NOMO-1 (cell line): ENCODE data around the gene CIAO2A.
A peak's percentile ranks its signal among the peaks of the same experiment; 100 is the strongest.

Experiments used
- DNase-seq, 2 experiments: peaks; one replicate each; lab custom pipeline; 2025; ENCODE audit not compliant: unreplicated experiment in 2 of 2; lab: John Stamatoyannopoulos, UW

The CIAO2A gene

DNA sequence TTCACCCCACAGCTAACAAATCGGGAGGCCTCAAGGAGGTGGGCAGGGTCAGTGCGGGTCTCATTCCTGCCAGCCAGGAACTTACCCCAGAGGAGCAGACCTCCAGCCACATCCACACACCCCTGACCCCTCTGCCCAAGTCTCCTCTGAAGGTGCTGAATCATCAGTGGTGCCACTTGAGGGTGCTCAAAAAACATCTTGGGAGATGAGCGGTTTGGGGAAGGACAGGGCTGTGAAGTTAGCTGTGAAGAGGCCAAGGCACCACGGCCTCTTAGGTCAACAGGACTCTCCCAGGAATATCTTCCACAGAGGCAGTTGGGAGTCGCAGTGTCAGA, 48.6 kb downstream of the CIAO2A start:
- DNase-seq: no peak

- DNase-seq: peak; percentile 53 to 77
These were observed 49.1 kb downstream of the CIAO2A start for GRCh38 chr15:64044300-64045100.

- peak in 1 of 2 experiments; percentile 6 for DNase-seq
These were observed 54.6 kb downstream of the CIAO2A start for GRCh38 chr15:64038878-64039610.

DNA sequence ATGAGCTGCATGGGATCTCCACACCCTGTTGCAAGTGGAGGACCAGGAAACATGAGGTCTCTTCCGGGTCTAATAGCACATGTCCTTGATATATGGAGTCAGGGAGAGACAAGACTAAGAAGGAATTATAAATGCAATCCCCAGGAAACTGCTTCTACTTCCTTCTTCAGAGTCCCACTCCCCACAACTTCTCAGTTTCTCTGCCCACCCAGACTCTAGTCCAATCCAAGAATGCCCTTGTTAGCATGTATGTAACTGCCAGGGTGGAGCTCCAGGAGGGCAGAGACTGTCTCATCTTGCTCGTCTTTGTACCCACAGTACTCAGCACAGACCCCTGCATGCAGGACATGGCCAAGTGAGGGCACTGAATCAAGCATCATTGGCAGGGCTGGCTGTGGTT, 55.7 kb downstream of the CIAO2A start:
- no peak for DNase-seq

- DNase-seq: no peak
These were observed 56.5 kb downstream of the CIAO2A start for GRCh38 chr15:64037116-64037515.

- DNase-seq: no peak
These were observed 58.1 kb downstream of the CIAO2A start for GRCh38 chr15:64035525-64035924.

GRCh38 chr15:64034519-64034918, 59.1 kb downstream of the CIAO2A start:
- DNase-seq: peak in 1 of 2 experiments; percentile 11

GRCh38 chr15:64032329-64032728, 61.3 kb downstream of the CIAO2A start:
- no peak for DNase-seq

GRCh38 chr15:64030123-64030522, 63.5 kb downstream of the CIAO2A start:
- DNase-seq: no peak

DNA sequence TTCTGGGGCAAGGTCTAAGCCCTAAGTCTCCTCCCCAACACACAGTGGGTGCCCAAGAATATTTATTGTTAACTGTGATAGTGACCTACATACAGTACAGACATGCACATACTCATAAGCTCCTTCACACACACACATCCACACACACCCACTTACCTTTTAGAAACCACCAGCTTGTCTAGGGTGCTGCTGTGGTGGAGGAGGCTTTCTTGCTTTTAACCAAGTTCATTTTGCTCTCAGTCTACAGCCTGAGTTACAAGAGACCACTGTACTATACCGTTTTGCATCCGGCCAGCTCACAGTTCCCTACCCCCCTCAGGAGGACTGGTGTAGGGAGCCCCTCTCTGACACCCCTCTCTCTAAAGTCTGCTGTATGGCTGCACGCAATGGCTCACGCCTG, 64.0 kb downstream of the CIAO2A start:
- DNase-seq: no peak

DNA sequence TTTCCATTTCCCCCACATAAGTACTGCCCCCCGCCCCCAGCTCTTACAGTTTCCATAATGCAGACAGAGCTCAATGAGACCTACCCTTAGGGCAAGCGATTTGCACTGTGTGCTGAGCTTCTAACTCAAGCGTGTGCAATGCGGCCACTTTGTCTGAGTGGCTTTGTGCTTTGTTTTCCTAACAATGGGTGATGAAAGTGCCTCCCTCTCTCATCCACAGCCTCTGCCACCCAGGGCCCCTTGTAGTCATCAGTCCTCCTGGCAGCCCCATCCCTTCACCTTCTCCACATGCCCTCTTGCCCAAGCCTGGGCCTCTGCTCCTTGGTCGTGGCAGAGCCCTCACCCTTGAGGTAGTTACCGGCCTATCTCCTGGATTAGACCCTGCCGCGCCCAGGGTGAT, 64.5 kb downstream of the CIAO2A start:
- DNase-seq: no peak

GRCh38 chr15:64026591-64026990, 67.0 kb downstream of the CIAO2A start:
- DNase-seq: no peak

GRCh38 chr15:64024172-64025050, 69.2 kb downstream of the CIAO2A start:
- DNase-seq: peak; percentile 57 to 60

DNA sequence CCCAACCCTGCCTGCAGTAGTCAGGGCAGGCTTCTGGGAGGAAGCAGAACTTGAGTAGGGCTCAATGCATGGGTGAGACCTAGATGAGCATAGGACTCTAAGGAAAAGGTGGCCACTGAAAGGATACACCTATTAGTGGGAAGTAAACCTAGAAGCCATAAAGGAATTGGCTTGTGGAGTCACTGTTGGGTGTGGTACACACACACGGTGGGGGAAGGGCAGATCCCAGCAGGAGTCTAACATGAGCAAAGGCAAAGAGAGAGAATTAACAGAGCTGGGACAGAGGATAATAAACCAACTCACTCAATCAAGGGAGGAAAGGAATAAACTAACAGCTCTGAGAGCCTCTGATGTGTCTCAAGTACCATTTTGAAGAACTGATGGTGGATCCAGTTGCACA, 70.4 kb downstream of the CIAO2A start:
- DNase-seq: no peak

DNA sequence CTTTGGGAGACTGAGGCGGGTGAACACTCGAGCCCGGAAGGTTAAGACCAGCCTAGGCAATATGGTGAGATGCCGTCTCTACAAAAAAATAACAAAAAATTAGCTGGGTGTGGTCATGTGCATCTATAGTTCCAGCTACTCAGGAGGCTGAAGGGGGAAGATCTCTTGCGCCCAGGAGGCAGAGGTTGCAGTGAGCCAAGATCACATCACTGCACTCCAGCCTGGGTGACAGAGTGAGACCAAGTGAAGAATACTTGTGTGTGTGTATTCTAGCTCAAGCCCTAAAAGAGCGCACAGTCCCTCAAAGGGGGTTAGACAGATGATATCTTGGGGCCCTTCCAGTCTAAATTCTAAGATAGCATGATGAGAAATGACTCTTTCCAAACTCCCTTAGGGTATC, 71.1 kb downstream of the CIAO2A start:
- DNase-seq: no peak
